ENCODE data around the gene ZNF331.

Gene ZNF331

GRCh38 chr19:53517114-53517741, 20.7 kb upstream of the ZNF331 start:
- H3K4me3 ChIP-seq (replicated peaks; ENCODE audit: low read depth, low read length): no peak overlapping the region
- DNase-seq (ENCODE audit: extremely low read depth, low read depth): no peak
- TF ChIP-seq CTCF (IDR thresholded peaks at IDR 0.05; ENCODE audit: low read depth, low read length, missing control alignments): no peak

- H3K4me3 ChIP-seq (replicated peaks; ENCODE audit: low read depth, low read length): no peak overlapping the region
- DNase-seq (ENCODE audit: extremely low read depth, low read depth): no peak
- no peak for TF ChIP-seq CTCF (IDR thresholded peaks at IDR 0.05; ENCODE audit: low read depth, low read length, missing control alignments)
Observed at GRCh38 chr19:53518121-53518520, 19.8 kb upstream of the ZNF331 start.

GRCh38 chr19:53518716-53519115, 19.2 kb upstream of the ZNF331 start:
- TF ChIP-seq CTCF (IDR thresholded peaks at IDR 0.05; ENCODE audit: low read depth, low read length, missing control alignments): no peak
- DNase-seq (ENCODE audit: extremely low read depth, low read depth): no peak
- no peak overlapping the region for H3K4me3 ChIP-seq (replicated peaks; ENCODE audit: low read depth, low read length)

- DNase-seq (ENCODE audit: extremely low read depth, low read depth): no peak
- H3K4me3 ChIP-seq (replicated peaks; ENCODE audit: low read depth, low read length): no peak overlapping the region
- TF ChIP-seq CTCF (IDR thresholded peaks at IDR 0.05; ENCODE audit: low read depth, low read length, missing control alignments): no peak
Observed at GRCh38 chr19:53519446-53519845, 18.5 kb upstream of the ZNF331 start.

GRCh38 chr19:53520163-53520546, 17.8 kb upstream of the ZNF331 start:
- no peak for DNase-seq (ENCODE audit: extremely low read depth, low read depth)

GRCh38 chr19:53520547-53521372, 17.2 kb upstream of the ZNF331 start:
- H3K4me3 ChIP-seq (replicated peaks; ENCODE audit: low read depth, low read length): peak overlapping the region; percentile 77
- peak; percentile 94 for DNase-seq (ENCODE audit: extremely low read depth, low read depth)
- TF ChIP-seq CTCF (IDR thresholded peaks at IDR 0.05; ENCODE audit: low read depth, low read length, missing control alignments): no peak

More at GRCh38 chr19:53520163-53520546, 17.8 kb upstream of the ZNF331 start:
- no peak for TF ChIP-seq CTCF (IDR thresholded peaks at IDR 0.05; ENCODE audit: low read depth, low read length, missing control alignments)
- peak overlapping the region; percentile 77 for H3K4me3 ChIP-seq (replicated peaks; ENCODE audit: low read depth, low read length)

All from HFF-Myc (cell line).